HL-60/S4 (cell line): ENCODE data around the gene CCDC174.
"Not testable (repeated sequence)": the region's sequence is repeated elsewhere in the genome, so short reads cannot be mapped to it uniquely, and the experiment has no call there.

ENCODE experiments used
- in situ Hi-C: fragments of 300-500 bp; cut with MboI; formaldehyde crosslinking; loops from 2 replicates; pipeline ENCODE4 v1.14.3; 2022; ENCODE audit warnings: low sequenced_read_pairs

CCDC174 gene

DNA sequence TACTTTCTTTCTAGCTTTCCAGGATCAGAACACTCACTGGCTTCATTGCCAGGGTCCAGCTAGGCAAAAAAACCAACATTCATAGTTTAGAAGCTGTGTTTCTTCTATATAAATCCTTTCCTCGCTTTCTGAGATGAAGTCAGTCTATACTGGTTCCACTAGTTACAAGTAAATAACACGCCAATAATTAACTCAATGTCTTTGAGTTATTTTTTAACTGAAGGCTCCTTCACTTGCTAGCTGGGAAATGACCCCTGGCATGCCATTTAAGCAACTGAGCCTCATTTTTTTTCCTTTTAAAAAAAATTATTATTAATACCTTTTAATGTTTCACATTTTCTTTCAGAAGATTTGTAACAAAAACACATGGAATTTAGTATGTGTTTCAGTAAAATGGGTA, 2.1 kb upstream of the CCDC174 start:
- in situ Hi-C loops: no loop called here

DNA sequence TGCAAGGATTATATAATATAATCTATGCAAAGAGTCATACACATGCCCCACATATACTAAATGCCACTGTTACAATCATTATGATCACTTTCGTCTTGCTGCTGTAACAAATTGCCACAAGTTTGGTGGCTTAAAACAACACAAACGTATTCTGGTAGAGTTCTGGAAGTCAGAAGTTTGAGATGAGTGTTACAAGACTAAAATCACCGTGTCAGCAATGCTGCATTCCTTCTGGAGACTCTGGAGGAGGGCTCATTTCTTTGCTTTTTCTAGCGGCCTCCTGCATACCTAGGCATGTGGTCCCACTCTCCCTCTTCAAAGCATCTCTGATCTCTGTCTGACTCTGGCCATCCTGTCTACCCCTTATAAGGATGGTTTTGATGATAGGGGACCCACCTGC, 1.4 kb upstream of the CCDC174 start:
- in situ Hi-C loops: no loop called here

GRCh38 chr3:14652360-14652907, 872 bp downstream of the CCDC174 start:
- in situ Hi-C loops: not testable (repeated sequence)

GRCh38 chr3:14657579-14657978, 6.0 kb downstream of the CCDC174 start:
- in situ Hi-C loops: no loop called here

GRCh38 chr3:14658978-14659377, 7.4 kb downstream of the CCDC174 start:
- in situ Hi-C loops: no loop called here

GRCh38 chr3:14660942-14661341, 9.4 kb downstream of the CCDC174 start:
- in situ Hi-C loops: no loop called here

GRCh38 chr3:14663396-14664135, 12.0 kb downstream of the CCDC174 start:
- in situ Hi-C loops: no loop called here

DNA sequence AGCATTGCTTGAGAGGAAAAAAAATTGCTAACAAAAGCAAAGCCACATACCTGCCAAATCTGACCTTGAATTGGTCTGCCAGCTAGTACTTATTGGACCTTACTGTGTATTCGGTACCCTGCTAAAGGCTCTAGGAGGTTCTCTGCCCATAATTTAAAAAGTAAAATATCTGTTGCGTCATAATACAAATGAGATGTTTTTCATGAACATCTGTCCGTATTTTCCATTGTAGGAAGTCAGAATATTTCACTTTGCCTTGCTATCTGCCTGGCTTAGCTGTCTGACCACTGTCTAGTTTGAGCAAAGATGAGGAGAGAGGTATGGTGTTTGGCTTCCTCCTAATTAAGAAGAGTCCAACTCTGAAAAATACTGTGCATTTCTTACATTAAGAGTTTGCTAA, 12.6 kb downstream of the CCDC174 start:
- in situ Hi-C loops: no loop called here

DNA sequence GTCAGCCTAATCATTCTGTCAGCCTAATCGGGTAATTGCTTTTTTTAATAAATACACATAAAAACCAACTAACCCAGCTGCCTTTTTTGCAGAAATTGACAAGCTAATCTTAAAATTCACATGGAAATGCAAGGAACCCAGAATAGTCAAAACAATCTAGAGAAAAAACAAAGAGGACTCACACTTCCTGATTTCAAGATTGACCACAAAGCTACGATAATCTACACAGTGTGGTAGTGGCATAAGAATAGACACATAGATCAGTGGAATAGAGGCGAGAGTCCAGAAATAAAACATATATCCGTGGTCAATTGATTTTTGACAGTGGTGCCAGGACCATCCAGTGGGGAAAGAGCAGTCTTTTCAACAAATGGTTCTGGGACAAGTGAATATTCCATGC, 21.0 kb downstream of the CCDC174 start:
- in situ Hi-C loops: loop anchor here (10.0 kb wide), 1 partner anchor 112 kb away; no protein-coding TSS in a partner anchor

- in situ Hi-C loops: loop anchor here (10.0 kb wide), 1 partner anchor 110 kb away; no protein-coding TSS in a partner anchor
These were observed 23.3 kb downstream of the CCDC174 start, which contains the start of gene C3orf20 for GRCh38 chr3:14674841-14675240. Gene C3orf20, plus strand, starts transcription at chr3:14675141. Its CDS starts 7,573 bp downstream, at chr3:14682714.

- in situ Hi-C loops: loop anchor here (10.0 kb wide), 1 partner anchor 108 kb away; no protein-coding TSS in a partner anchor
These were observed 25.3 kb downstream of the CCDC174 start for GRCh38 chr3:14676881-14677280.

DNA sequence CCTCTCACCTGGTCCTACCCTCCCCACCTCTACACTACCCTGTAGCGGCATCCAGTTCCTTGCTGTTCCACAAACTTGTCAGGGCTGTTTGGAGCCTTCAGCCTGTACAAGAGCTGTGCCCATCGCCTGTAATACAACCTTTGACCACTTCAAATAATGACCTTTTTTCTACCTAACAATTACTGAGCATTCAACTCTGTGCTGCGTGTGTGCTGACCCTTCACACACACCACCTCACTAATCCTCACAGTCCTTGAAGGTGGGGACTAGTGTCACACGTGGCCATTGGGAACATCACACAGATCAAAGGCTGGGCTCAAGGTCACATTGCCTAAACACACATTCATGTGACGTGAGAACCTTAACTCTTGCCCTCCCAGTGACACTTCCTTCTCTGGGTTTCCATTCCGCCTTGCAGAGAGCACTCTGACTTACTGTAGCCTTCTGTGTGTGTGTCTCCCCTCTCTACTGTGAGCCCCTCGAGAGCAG, 26.5 kb downstream of the CCDC174 start:
- in situ Hi-C loops: loop anchor here (10.0 kb wide), 1 partner anchor 107 kb away; no protein-coding TSS in a partner anchor

- in situ Hi-C loops: no loop called here
These were observed 28.6 kb downstream of the CCDC174 start for GRCh38 chr3:14680115-14680514.

- in situ Hi-C loops: no loop called here
These were observed 29.2 kb downstream of the CCDC174 start for GRCh38 chr3:14680716-14681115.

DNA sequence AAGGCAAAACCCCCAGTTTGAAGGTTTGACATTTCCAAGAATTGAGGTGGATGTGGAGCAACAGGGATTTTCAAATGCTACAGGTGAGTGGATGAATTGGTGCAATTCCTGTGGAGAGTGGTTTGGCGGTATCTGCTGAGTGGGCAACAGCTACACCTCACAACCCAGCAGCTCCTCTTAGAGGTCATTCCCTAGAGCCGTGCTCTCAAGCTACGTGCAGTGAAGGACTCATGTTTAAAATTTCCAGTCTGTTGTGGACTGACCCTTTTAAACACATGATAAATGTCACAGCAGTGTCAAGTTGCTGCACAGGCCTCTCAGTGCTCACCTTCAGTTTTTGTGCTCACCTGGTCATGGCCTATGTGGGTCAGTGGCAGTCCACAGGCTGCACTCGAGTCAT, 32.9 kb downstream of the CCDC174 start:
- in situ Hi-C loops: no loop called here

DNA sequence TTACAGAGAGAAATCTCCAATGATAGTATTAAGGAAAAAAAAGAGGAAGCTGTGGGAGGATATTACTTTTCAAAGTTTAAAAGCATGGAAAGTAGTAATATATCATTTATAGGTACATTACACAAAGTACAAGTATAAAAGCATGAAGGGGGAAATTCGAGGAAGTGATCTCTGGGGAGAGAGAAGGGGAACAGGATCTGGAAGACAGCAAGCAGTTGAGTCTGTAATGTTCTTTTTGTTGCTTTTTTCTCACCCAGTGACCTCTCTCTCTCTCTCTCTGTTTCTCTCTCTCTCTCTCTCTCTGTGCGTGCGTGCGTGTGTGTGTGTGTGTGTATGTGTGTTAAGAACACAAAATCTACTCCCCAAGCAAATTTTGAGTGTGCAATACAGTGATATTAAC, 33.6 kb downstream of the CCDC174 start:
- in situ Hi-C loops: no loop called here

DNA sequence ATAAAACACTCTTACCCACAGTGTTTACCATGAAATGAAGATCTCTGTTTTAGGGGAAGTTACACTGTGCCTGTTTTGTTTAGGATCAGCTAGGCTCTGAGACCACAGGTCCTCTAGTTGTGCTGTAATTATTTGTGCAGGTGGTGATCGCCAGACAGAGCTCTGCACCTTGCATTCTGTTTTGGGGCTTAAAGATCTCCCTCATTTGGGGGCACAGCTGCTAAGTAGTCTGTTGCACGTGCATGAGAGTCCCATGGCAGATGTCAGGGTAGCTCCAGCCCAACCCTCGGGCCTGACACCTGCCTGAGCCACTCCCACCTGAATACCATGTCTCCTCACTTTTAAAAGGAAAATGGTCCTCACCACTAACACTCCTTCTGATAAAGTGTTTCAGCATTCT, 35.8 kb downstream of the CCDC174 start:
- in situ Hi-C loops: no loop called here

DNA sequence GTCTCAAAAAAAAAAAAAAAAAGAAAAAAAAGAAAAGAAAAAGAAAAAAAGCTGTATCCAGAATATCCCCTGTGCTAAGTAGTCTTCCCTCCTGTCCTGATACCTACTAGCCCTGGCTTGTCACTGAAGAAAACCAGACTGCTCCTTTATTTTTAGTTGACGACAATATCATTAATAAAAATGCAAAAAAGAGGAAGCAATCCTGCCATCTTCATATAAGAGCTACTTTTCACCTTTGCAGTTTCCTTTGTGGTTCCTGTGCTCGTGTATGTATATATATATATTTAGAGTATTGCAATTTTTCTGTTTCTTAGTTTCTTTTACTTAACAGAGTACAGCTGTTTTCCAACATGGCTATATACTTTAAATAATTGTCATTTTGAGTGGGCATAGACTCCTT, 37.0 kb downstream of the CCDC174 start:
- in situ Hi-C loops: no loop called here

DNA sequence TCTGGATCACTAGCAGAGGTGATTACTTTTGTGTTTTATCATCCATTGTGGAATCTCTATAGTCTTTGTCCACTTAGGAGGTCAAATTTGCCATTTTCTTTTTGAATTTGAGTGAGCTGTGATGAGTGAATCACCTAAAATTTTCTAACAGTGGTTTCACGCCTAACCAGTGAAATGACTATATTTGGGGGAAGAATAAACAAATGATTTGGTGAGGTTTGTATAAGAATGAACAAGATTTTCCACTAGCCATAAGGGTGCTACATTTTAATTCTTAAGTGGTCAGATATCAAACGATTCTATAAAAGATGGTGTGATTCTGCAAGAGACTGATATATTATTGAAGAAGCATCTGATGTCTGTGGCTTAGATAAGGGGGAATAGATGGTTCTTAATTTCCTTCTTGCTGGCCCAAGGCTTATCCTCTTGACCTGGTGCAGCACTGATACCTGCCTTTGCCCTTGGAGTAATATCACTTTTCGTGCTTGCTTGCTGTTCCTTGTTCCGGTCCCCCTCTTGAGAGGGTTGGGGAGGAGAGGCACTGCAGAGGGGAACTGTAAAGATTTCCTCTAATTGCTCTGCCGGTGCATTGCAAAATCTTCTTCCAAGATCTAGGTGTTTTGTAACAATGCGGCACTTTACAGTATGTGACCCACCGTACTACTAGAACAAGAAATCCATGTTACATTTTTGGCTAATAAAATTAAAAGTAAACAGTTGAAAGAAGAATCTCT, 37.9 kb downstream of the CCDC174 start:
- in situ Hi-C loops: no loop called here

GRCh38 chr3:14691239-14691638, 39.7 kb downstream of the CCDC174 start:
- in situ Hi-C loops: no loop called here

DNA sequence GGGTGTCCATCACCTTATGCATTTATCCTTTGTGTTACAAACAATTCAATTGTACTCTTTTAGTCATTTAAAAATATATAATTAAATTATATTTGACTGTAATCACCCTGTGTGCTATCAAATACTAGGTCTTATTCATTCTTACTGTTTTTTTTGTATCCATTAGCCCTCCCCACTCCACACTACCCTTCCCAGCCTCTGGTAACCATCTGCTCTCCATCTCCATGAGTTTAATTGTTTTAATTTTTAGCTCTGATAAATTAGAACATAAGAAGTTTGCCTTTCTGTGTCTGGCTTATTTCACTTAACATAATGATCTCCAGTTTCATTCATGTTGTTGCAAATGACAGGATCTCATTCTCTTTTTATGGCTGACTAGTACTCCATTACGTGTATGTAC, 40.2 kb downstream of the CCDC174 start:
- in situ Hi-C loops: no loop called here
